CD4-positive, CD25-positive, alpha-beta regulatory T cell (primary cell): ENCODE data around the gene FRMPD2. TPM values are rescaled to one million over a fixed set of nuclear protein-coding genes. Genes with fewer than 3 reads are reported as not detected.

Experiments used
- ATAC-seq, 2 donors: fragments of 150-1000 bp; cut with Tn5 transposase; one replicate each; pipeline ENCODE4 v1.10.0; 2021; ENCODE audit warnings: low read depth in 2 of 2, moderate number of reproducible peaks in 2 of 2, moderate library complexity in 1 of 2
- DNase-seq, 3 donors: peaks; one replicate each; pipeline versions ENCODE4 v3.0.0 to v3.0.0-alpha.2; 2012 to 2022; ENCODE audit warnings: mixed read lengths in 1 of 3
- H3K27ac ChIP-seq: one replicate; pipeline ENCODE4 v1.7.0; 2013; ENCODE audit warnings: mild to moderate bottlenecking, low read length; ENCODE audit not compliant: insufficient read depth, poor library complexity, severe bottlenecking
- H3K27me3 ChIP-seq: one replicate; pipeline ENCODE4 v1.7.0; 2013; ENCODE audit warnings: low read length; ENCODE audit not compliant: control insufficient read depth, insufficient read depth
- H3K36me3 ChIP-seq: one replicate; pipeline ENCODE4 v1.7.0; 2013; ENCODE audit warnings: mild to moderate bottlenecking, low read length, moderate library complexity; ENCODE audit not compliant: control insufficient read depth, insufficient read depth
- H3K4me1 ChIP-seq: 2 replicates; pipeline ENCODE4 v1.7.0; 2013; ENCODE audit warnings: mild to moderate bottlenecking, low read length; ENCODE audit not compliant: insufficient read depth, control insufficient read depth, poor library complexity, severe bottlenecking
- H3K4me3 ChIP-seq: one replicate; pipeline ENCODE4 v1.7.0; 2013; ENCODE audit warnings: low read depth, mild to moderate bottlenecking, low read length, moderate library complexity
- H3K9me3 ChIP-seq, 2 experiments: 1 replicate in 1 of 2; 2 replicates in 1 of 2; pipeline ENCODE4 v1.7.0; 2013; ENCODE audit warnings: low read length in 2 of 2, mild to moderate bottlenecking in 1 of 2, moderate library complexity in 1 of 2; ENCODE audit not compliant: control insufficient read depth in 2 of 2
- H3K27ac Mint-ChIP-seq, 3 donors: one replicate each; pipeline ENCODE4 v1.8.0; 2020 to 2022; ENCODE audit warnings: mild to moderate bottlenecking in 3 of 3, mixed read lengths in 3 of 3, moderate library complexity in 2 of 3
- H3K27me3 Mint-ChIP-seq: one replicate; pipeline ENCODE4 v1.8.0; 2022; ENCODE audit warnings: mild to moderate bottlenecking, mixed read lengths
- H3K36me3 Mint-ChIP-seq: one replicate; pipeline ENCODE4 v1.8.0; 2020; ENCODE audit warnings: mixed read lengths
- H3K4me1 Mint-ChIP-seq, 4 donors: one replicate each; pipeline ENCODE4 v1.8.0; 2020 to 2022; ENCODE audit warnings: mixed read lengths in 4 of 4, mild to moderate bottlenecking in 1 of 4
- H3K4me3 Mint-ChIP-seq, 4 donors: one replicate each; pipeline ENCODE4 v1.8.0; 2020 to 2022; ENCODE audit warnings: mild to moderate bottlenecking in 4 of 4, mixed read lengths in 4 of 4, moderate library complexity in 3 of 4
- H3K9me3 Mint-ChIP-seq, 7 donors: one replicate each; pipeline ENCODE4 v1.8.0; 2020 to 2022; ENCODE audit warnings: mixed read lengths in 7 of 7, mild to moderate bottlenecking in 3 of 7, moderate library complexity in 2 of 7
- polyA plus RNA-seq, 4 donors: library from polyadenylated mRNA; unstranded; fragments of 300-500 nt; fragmentation: Illumina TruSeq; gene quantifications; one replicate each; pipeline ENCODE4 v1.2.3, GENCODE V29; 2021
- total RNA-seq: library from RNA; stranded (reverse); gene quantifications from one replicate; pipeline ENCODE4 v1.2.3, GENCODE V29; 2022

The FRMPD2 gene
- total and polyA plus RNA-seq, 5 donors from 2014 or later, result not detected

- no peaks in the 10 kb centered on the region for H3K36me3 Mint-ChIP-seq
- H3K9me3 Mint-ChIP-seq, result peaks cover 0 to 2% (median 0%) of the 10 kb centered on the region in 7 donors
- Histone ChIP-seq H3K9me3 (no peaks in the 10 kb centered on the region), H3K36me3 (no peaks in the 10 kb centered on the region), H3K27ac (no peak overlapping the region), H3K4me1 (no peaks in the 10 kb centered on the region), H3K27me3 (no peaks in the 10 kb centered on the region), H3K4me3 (no peak overlapping the region)
- H3K4me3 Mint-ChIP-seq, result no peak overlapping the region
- no peak for ATAC-seq
- DNase-seq, result no peak
- no peaks in the 10 kb centered on the region for H3K4me1 Mint-ChIP-seq
- H3K27ac Mint-ChIP-seq, result no peak overlapping the region
- H3K27me3 Mint-ChIP-seq, result peaks cover 6% of the 10 kb centered on the region
These were observed 59.6 kb downstream of the FRMPD2 start for GRCh38 chr10:48214716-48215485.

- no peaks in the 10 kb centered on the region for H3K4me1 Mint-ChIP-seq
- H3K4me3 Mint-ChIP-seq, result no peak overlapping the region
- DNase-seq, result no peak
- peaks cover 6% of the 10 kb centered on the region for H3K27me3 Mint-ChIP-seq
- Histone ChIP-seq H3K4me3 (no peak overlapping the region), H3K27ac (no peak overlapping the region), H3K4me1 (no peaks in the 10 kb centered on the region), H3K36me3 (no peaks in the 10 kb centered on the region), H3K27me3 (no peaks in the 10 kb centered on the region), H3K9me3 (no peaks in the 10 kb centered on the region)
- no peak overlapping the region for H3K27ac Mint-ChIP-seq
- no peak for ATAC-seq
- peaks cover 0 to 2% (median 0%) of the 10 kb centered on the region in 7 donors for H3K9me3 Mint-ChIP-seq
- H3K36me3 Mint-ChIP-seq, result no peaks in the 10 kb centered on the region
These were observed 61.4 kb downstream of the FRMPD2 start for GRCh38 chr10:48213047-48213446.

- Histone ChIP-seq H3K27me3 (no peaks in the 10 kb centered on the region), H3K9me3 (no peaks in the 10 kb centered on the region), H3K4me3 (no peak overlapping the region), H3K4me1 (no peaks in the 10 kb centered on the region), H3K36me3 (no peaks in the 10 kb centered on the region), H3K27ac (no peak overlapping the region)
- no peak for DNase-seq
- no peaks in the 10 kb centered on the region for H3K4me1 Mint-ChIP-seq
- no peak for ATAC-seq
- H3K4me3 Mint-ChIP-seq, result no peak overlapping the region
- H3K9me3 Mint-ChIP-seq, result peaks cover 0 to 2% (median 0%) of the 10 kb centered on the region in 7 donors
- H3K27me3 Mint-ChIP-seq, result no peaks in the 10 kb centered on the region
- no peaks in the 10 kb centered on the region for H3K36me3 Mint-ChIP-seq
- H3K27ac Mint-ChIP-seq, result no peak overlapping the region
These were observed 62.7 kb downstream of the FRMPD2 start for GRCh38 chr10:48211777-48212176.

GRCh38 chr10:48210966-48211365 lies 63.5 kb downstream of the FRMPD2 start:
- Histone ChIP-seq H3K4me1 (no peaks in the 10 kb centered on the region), H3K27me3 (no peaks in the 10 kb centered on the region), H3K4me3 (no peak overlapping the region), H3K9me3 (no peaks in the 10 kb centered on the region), H3K27ac (no peak overlapping the region), H3K36me3 (no peaks in the 10 kb centered on the region)
- Mint-ChIP-seq H3K9me3 (peaks cover 0 to 2% (median 0%) of the 10 kb centered on the region in 7 donors), H3K27me3 (no peaks in the 10 kb centered on the region), H3K4me1 (no peaks in the 10 kb centered on the region), H3K36me3 (no peaks in the 10 kb centered on the region), H3K27ac (no peak overlapping the region), H3K4me3 (no peak overlapping the region)
- DNase-seq (no peak), ATAC-seq (no peak)

- Histone ChIP-seq H3K4me1 (no peaks in the 10 kb centered on the region), H3K9me3 (no peaks in the 10 kb centered on the region), H3K27ac (no peak overlapping the region), H3K4me3 (no peak overlapping the region), H3K36me3 (no peaks in the 10 kb centered on the region), H3K27me3 (no peaks in the 10 kb centered on the region)
- ATAC-seq (no peak), DNase-seq (no peak)
- no peaks in the 10 kb centered on the region for H3K4me1 Mint-ChIP-seq
- no peaks in the 10 kb centered on the region for H3K36me3 Mint-ChIP-seq
- H3K27me3 Mint-ChIP-seq, result no peaks in the 10 kb centered on the region
- H3K9me3 Mint-ChIP-seq, result no peaks in the 10 kb centered on the region
- no peak overlapping the region for H3K27ac Mint-ChIP-seq
- no peak overlapping the region for H3K4me3 Mint-ChIP-seq
These were observed 64.1 kb downstream of the FRMPD2 start for GRCh38 chr10:48210391-48210790.

- Mint-ChIP-seq H3K4me1 (no peaks in the 10 kb centered on the region), H3K27ac (peak overlapping the region in 1 of 3 donors; percentile 52), H3K9me3 (no peaks in the 10 kb centered on the region), H3K4me3 (no peak overlapping the region), H3K36me3 (no peaks in the 10 kb centered on the region), H3K27me3 (no peaks in the 10 kb centered on the region)
- Histone ChIP-seq H3K9me3 (no peaks in the 10 kb centered on the region), H3K27ac (no peak overlapping the region), H3K4me3 (no peak overlapping the region), H3K4me1 (no peaks in the 10 kb centered on the region), H3K36me3 (no peaks in the 10 kb centered on the region), H3K27me3 (no peaks in the 10 kb centered on the region)
- no peak for ATAC-seq
- DNase-seq, result no peak
These were observed 65.3 kb downstream of the FRMPD2 start for GRCh38 chr10:48209241-48209640.

- no peak for DNase-seq
- Mint-ChIP-seq H3K27ac (peak overlapping the region in 1 of 3 donors; percentile 56), H3K4me3 (no peak overlapping the region), H3K4me1 (no peaks in the 10 kb centered on the region), H3K9me3 (no peaks in the 10 kb centered on the region), H3K27me3 (no peaks in the 10 kb centered on the region), H3K36me3 (no peaks in the 10 kb centered on the region)
- H3K4me3 ChIP-seq, result no peak overlapping the region
- no peaks in the 10 kb centered on the region for H3K9me3 ChIP-seq
- no peak overlapping the region for H3K27ac ChIP-seq
- no peak for ATAC-seq
- no peaks in the 10 kb centered on the region for H3K36me3 ChIP-seq
- H3K4me1 ChIP-seq, result no peaks in the 10 kb centered on the region
- no peaks in the 10 kb centered on the region for H3K27me3 ChIP-seq
These were observed 66.6 kb downstream of the FRMPD2 start for GRCh38 chr10:48207853-48208252.
